Subcutaneous abdominal adipose tissue (tissue), 5 donors: Measurements from ENCODE around the gene CADPS.

Source experiments
- H3K27ac ChIP-seq: one replicate; pipeline ENCODE4 v1.7.0; 2013; ENCODE audit warnings: low read depth, mild to moderate bottlenecking, inconsistent platforms, low read length, moderate library complexity
- H3K27me3 ChIP-seq, 5 donors: one replicate each; pipeline ENCODE4 v1.7.0; 2013; ENCODE audit warnings: low read length in 5 of 5, inconsistent platforms in 1 of 5; ENCODE audit not compliant: control insufficient read depth in 5 of 5, insufficient read depth in 4 of 5
- H3K36me3 ChIP-seq, 5 donors: one replicate each; pipeline ENCODE4 v1.7.0; 2013; ENCODE audit warnings: low read length in 5 of 5; ENCODE audit not compliant: control insufficient read depth in 5 of 5, insufficient read depth in 5 of 5
- H3K4me1 ChIP-seq, 5 donors: one replicate each; pipeline ENCODE4 v1.7.0; 2013; ENCODE audit warnings: low read length in 5 of 5, mild to moderate bottlenecking in 3 of 5, moderate library complexity in 1 of 5; ENCODE audit not compliant: control insufficient read depth in 5 of 5, insufficient read depth in 5 of 5
- H3K4me3 ChIP-seq, 5 donors: one replicate each; pipeline ENCODE4 v1.7.0; 2013; ENCODE audit warnings: low read length in 5 of 5, low read depth in 1 of 5
- H3K9ac ChIP-seq, 5 donors: one replicate each; pipeline ENCODE4 v1.7.0; 2013; ENCODE audit warnings: low read length in 5 of 5, mild to moderate bottlenecking in 4 of 5, moderate library complexity in 3 of 5
- H3K9me3 ChIP-seq, 5 donors: one replicate each; pipeline ENCODE4 v1.7.0; 2013; ENCODE audit warnings: low read length in 5 of 5; ENCODE audit not compliant: control insufficient read depth in 5 of 5
- donor health status: healthy.
- donor health status: healthy.
- donor health status: healthy.
- donor health status: healthy.
- donor health status: healthy.

The CADPS gene

DNA sequence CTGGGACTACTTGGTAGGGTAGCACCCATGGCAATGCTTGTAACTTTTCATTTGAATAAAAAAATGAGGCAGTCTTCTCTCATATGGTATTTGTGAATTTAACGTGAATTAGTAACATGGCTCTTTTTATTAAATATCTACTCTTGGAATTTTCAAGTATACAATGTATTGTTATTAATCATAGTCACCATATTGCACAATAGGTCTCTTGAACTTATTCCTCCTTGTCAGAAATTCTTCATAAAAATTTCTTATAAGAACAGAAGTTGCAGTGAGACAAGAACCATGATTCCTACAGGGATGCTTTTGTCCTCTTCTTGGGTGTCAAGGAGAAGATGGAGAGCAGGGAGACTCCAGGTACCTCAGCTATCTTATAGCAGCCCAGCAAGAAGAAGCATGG is 298.1 kb downstream of the CADPS start:
- Histone ChIP-seq H3K4me1 (no peaks in the 10 kb centered on the region), H3K27me3 (peaks cover 0 to 5% (median 0%) of the 10 kb centered on the region in 5 donors), H3K27ac (no peak overlapping the region), H3K4me3 (no peak overlapping the region), H3K9ac (no peak overlapping the region), H3K36me3 (no peaks in the 10 kb centered on the region), H3K9me3 (peaks cover 2 to 15% (median 12%) of the 10 kb centered on the region in 5 donors)

DNA sequence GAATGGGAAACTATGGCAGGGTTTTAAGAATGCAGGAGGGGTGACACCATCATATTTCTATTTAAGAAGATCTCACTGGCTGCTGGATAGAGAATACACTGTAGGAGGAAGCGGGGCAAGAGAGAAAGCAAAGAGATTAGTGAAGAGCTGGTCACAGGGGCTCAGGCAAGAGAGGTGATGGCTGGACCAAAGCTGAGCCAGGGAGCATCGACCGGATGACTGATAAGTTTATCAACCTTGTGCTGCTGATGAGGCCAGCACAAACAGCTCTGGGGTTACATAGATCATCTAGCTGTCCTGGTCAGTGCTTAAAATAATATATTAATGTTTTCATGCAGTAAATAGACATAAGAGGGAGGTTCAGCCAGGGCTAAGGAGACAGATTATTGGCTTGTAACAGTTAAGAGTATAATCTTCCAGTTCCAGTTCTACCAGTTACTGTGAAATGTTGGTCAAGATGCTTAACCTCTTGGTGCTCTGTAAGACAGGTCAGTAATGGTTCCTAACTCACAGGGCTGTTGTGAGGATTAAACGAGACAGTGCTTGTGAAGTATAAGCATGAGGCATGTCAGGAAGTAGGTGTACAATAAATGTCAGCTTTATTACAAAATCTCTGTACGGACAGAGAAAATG is 300.8 kb downstream of the CADPS start:
- no peaks in the 10 kb centered on the region for H3K36me3 ChIP-seq
- no peak overlapping the region for H3K27ac ChIP-seq
- H3K4me3 ChIP-seq = no peak overlapping the region
- no peaks in the 10 kb centered on the region for H3K4me1 ChIP-seq
- H3K9ac ChIP-seq = no peak overlapping the region
- H3K9me3 ChIP-seq = peaks cover 0 to 9% (median 4%) of the 10 kb centered on the region in 5 donors
- peaks cover 0 to 5% (median 0%) of the 10 kb centered on the region in 5 donors for H3K27me3 ChIP-seq

DNA sequence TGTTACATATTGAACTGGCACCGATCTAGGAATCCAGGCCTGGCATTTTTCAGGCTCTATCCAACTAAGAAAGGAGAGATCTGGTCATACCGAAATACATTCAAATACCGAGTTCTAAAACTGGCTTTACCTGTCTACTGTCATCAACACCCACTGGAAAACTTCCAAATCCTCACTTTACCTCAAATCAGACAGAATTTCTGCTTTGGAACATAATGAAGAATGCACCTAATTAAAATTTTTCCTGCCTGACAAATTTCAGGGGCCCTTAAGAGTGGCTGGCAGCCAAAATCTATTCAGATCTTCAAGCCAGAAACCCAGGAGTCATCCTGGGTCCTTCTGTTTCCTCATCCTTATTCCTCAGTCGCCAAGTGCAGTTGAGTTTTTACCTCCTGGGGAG is 303.3 kb downstream of the CADPS start:
- Histone ChIP-seq H3K27ac (no peak overlapping the region), H3K4me3 (no peak overlapping the region), H3K36me3 (no peaks in the 10 kb centered on the region), H3K9me3 (no peaks in the 10 kb centered on the region), H3K27me3 (peaks cover 0 to 5% (median 0%) of the 10 kb centered on the region in 5 donors), H3K9ac (no peak overlapping the region), H3K4me1 (peaks cover 1 to 9% (median 8%) of the 10 kb centered on the region in 5 donors)

DNA sequence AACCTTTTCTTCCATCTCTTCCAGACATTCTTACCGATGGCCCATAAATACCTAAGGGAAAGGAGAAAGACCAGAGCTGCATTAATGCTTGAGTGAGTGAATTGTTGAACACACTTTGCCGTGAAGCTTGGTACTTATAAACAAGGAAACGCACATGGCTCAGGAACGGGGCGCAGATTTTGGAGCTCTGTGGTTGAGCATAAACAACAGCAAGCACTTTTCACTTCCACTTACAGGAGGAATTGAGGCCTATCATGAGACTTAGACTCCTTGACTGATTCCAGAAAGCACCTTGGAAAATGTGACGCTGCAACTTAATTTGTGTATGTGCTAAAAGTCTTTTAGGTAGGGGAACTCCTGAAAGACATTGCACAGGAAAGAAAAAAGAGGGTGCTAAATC is 304.3 kb downstream of the CADPS start:
- H3K4me1 ChIP-seq = peaks cover 3 to 11% (median 9%) of the 10 kb centered on the region in 5 donors
- H3K27ac ChIP-seq = no peak overlapping the region
- H3K9me3 ChIP-seq = no peaks in the 10 kb centered on the region
- no peak overlapping the region for H3K9ac ChIP-seq
- peaks cover 0 to 4% (median 0%) of the 10 kb centered on the region in 5 donors for H3K27me3 ChIP-seq
- H3K4me3 ChIP-seq = no peak overlapping the region
- no peaks in the 10 kb centered on the region for H3K36me3 ChIP-seq

DNA sequence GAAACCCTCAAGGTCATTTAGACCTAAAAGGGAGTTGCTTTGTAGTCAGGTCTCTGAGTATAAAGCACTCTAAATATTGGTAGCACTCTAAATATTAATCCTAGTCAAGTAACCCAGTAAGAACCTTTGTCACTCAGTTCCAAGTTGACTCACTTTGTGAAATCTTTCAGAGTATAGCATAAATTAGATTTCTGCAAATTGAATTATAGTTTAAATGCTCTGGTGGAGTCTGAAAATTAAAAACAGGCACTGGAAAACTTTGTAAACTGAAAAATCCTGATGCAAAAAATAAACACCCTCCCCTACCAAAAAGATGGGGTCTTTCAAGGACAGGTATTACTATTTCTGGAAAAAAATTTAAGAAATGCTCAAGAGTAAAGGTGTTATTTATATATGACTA is 305.6 kb downstream of the CADPS start:
- peaks cover 0 to 3% (median 0%) of the 10 kb centered on the region in 5 donors for H3K27me3 ChIP-seq
- H3K9me3 ChIP-seq = no peaks in the 10 kb centered on the region
- H3K9ac ChIP-seq = no peak overlapping the region
- no peaks in the 10 kb centered on the region for H3K36me3 ChIP-seq
- no peak overlapping the region for H3K4me3 ChIP-seq
- no peak overlapping the region for H3K27ac ChIP-seq
- peaks cover 3 to 11% (median 9%) of the 10 kb centered on the region in 5 donors for H3K4me1 ChIP-seq

DNA sequence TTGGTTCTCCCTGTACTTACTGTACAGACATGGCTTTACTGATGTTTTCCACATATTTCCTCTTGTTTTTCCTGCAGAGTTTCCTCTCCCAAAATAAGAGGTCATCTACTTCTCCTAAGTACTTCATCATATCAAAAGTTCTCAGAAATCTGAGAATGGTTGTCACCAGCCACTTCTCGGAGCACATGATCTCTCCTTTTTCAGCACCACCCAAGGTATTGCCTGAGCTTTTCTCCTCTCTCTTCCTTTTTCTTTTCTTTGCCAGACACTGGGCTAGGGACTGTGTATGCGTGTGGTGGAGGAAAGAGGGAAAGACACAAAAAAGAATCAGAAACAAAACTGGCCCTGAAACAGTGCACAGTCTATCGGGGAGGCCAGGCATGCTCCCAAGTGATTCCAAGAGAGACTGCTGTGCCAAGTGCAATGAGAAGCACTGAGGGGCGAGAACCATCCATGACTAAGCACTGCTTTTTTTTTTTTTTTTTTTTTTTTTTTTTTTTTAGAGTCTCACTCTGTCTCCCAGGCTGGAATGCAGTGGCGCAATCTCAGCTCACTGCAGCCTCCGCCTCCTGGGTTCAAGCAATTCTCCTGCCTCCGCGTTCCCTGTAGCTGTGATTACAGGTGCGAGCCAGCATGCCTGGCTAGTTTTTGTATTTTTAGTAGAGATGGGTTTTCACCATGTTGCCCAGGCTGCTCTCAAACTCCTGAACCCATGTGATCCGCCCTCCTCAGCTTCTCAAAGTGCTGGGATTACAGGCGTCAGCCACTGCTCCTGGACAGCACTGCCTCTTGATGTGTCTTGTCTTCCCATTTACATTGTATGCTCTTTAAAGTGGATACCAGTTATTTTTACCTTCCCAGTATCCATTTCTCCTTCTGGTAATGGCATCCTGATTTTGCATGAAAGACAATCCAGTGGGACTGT is 307.9 kb downstream of the CADPS start:
- Histone ChIP-seq H3K27me3 (no peaks in the 10 kb centered on the region), H3K4me3 (no peak overlapping the region), H3K27ac (no peak overlapping the region), H3K9ac (no peak overlapping the region), H3K4me1 (peaks cover 3 to 11% (median 9%) of the 10 kb centered on the region in 5 donors), H3K36me3 (no peaks in the 10 kb centered on the region), H3K9me3 (no peaks in the 10 kb centered on the region)

DNA sequence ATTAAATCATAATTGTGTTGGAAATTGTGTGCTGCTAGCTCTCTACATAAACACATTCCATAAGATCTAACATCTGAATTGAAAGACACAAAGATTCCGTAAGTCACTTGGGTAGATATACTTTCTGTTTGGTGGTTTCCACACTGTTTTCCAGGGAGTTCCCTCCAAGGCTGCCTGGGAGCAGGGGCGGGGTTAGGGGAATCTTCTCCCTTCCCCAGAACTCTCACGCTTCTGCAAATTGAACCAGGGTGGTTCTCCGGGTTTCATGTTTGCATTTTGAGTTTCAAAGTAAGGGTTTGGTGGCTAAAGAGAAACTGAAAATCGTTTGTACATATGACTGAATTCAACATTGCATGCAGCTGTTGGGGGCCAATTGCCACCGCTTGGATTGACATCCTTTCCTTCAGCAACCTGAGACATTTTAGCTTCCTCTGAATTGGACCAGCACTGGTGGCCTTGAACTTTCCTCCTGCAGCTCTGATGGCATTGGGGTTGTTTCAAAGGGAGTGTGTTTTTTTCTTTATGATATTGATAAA is 309.1 kb downstream of the CADPS start:
- peaks cover 3 to 11% (median 9%) of the 10 kb centered on the region in 5 donors for H3K4me1 ChIP-seq
- no peaks in the 10 kb centered on the region for H3K27me3 ChIP-seq
- H3K4me3 ChIP-seq = no peak overlapping the region
- no peak overlapping the region for H3K27ac ChIP-seq
- H3K9ac ChIP-seq = no peak overlapping the region
- H3K9me3 ChIP-seq = no peaks in the 10 kb centered on the region
- no peaks in the 10 kb centered on the region for H3K36me3 ChIP-seq

GRCh38 chr3:62562596-62562995 is 312.6 kb downstream of the CADPS start:
- Histone ChIP-seq H3K27me3 (peaks cover 0 to 5% (median 4%) of the 10 kb centered on the region in 5 donors), H3K36me3 (no peaks in the 10 kb centered on the region), H3K4me3 (no peak overlapping the region), H3K9ac (no peak overlapping the region), H3K9me3 (no peaks in the 10 kb centered on the region), H3K27ac (no peak overlapping the region), H3K4me1 (peaks cover 3 to 8% (median 6%) of the 10 kb centered on the region in 5 donors)

GRCh38 chr3:62562017-62562416 is 313.2 kb downstream of the CADPS start:
- no peaks in the 10 kb centered on the region for H3K36me3 ChIP-seq
- H3K9me3 ChIP-seq = no peaks in the 10 kb centered on the region
- H3K27me3 ChIP-seq = peaks cover 0 to 5% (median 4%) of the 10 kb centered on the region in 5 donors
- peaks cover under 1 to 5% (median 3%) of the 10 kb centered on the region in 5 donors for H3K4me1 ChIP-seq
- no peak overlapping the region for H3K9ac ChIP-seq
- H3K4me3 ChIP-seq = no peak overlapping the region
- no peak overlapping the region for H3K27ac ChIP-seq
